Cardiac muscle cell (in vitro differentiated cells and primary cell): ENCODE measurements around the gene ASB18. TPM values are rescaled to one million over a fixed set of nuclear protein-coding genes. Genes with fewer than 3 reads are reported as not detected.

Source experiments
- DNase-seq, 2 donors: peaks; one replicate each; pipeline versions ENCODE4 v3.0.0 to v3.0.0-alpha.2; 2010 to 2017; ENCODE audit warnings: low read depth in 1 of 2, low spot score in 1 of 2
- H3K27ac ChIP-seq: fragments of 200-600 bp; sonication (generic); 2 replicates; pipeline ENCODE4 v1.5.1; 2016
- H3K27me3 ChIP-seq: fragments of 200-600 bp; sonication (generic); 2 replicates; pipeline ENCODE4 v1.6.0; 2016; ENCODE audit warnings: control low read depth
- H3K36me3 ChIP-seq: fragments of 200-600 bp; sonication (generic); 2 replicates; pipeline ENCODE4 v1.5.1; 2016; ENCODE audit warnings: control low read depth
- H3K4me1 ChIP-seq: fragments of 200-600 bp; sonication (generic); 2 replicates; pipeline ENCODE4 v1.8.1; 2017; ENCODE audit warnings: low read depth, mild to moderate bottlenecking, mixed run types
- H3K4me3 ChIP-seq: fragments of 200-600 bp; sonication (generic); 2 replicates; pipeline ENCODE4 v1.5.1; 2016; ENCODE audit warnings: mild to moderate bottlenecking
- H3K9me3 ChIP-seq: fragments of 200-600 bp; sonication (generic); 2 replicates; pipeline ENCODE4 v1.5.1; 2017; ENCODE audit warnings: low read depth, mild to moderate bottlenecking, control low read depth
- CTCF ChIP-seq: IDR thresholded peaks from 2 replicates; pipeline ENCODE4 v1.5.1; 2012; ENCODE audit warnings: low read depth, mild to moderate bottlenecking, low read length
- polyA plus RNA-seq: library from polyadenylated mRNA; unstranded; fragments of >200 nt; fragmentation: Nextera tagmentation; extraction: Ambion mirVana; gene quantifications from 2 replicates; pipeline ENCODE4 v1.2.1, GENCODE V29; 2016
- total RNA-seq: library from RNA; depleted of rRNA; stranded (reverse); fragments of >200 nt; gene quantifications from 2 replicates; pipeline ENCODE4 v1.2.3, GENCODE V29; 2016

The ASB18 gene
- total and polyA plus RNA-seq, 2 experiments from 2014 or later: 0.70 TPM; not detected in 1

DNA sequence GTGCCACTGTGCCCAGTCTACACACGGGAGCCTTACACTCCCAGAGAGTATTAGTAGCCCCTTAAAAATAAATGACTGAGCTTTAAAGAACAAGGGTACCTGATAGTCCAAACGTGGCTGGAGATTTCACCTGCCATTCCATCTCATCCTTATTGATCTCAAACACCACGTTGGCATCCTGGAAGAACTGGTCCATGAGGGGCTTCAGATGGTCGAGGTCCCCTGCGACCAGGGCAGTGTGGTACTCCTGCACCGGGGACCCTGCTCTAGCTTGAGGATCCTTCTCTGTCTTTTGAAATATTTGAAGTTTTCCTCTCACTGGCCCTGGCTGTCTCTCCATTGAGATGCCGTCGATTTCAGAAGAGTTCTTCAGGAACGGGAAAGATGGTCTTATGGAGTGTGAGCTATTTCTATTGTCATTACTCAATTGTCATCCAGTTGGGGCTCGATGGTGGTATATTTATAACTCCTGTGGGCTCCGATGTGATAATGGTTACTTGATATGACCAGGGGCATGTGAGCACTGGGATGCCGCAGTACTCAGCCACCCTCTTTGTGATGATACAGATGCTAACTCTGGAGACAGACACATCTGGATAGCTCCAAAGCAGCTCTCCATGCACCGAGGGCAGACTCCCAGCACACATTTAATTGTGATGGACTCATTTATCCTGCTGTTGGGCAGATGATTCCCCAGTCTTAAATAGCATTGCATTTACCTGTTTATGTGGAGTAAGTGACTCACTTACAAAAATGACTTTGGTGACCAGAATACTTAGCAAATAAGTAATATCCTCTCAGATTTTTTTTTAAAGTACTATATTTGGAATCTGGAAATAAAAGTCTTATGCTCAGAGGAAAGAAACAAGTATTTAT is 22.8 kb downstream of the ASB18 start:
- no peak for DNase-seq
- no peak for TF ChIP-seq CTCF
- Histone ChIP-seq H3K27ac (no peak overlapping the region), H3K4me1 (peaks cover 1% of the 10 kb centered on the region), H3K27me3 (peaks cover 59% of the 10 kb centered on the region), H3K9me3 (no peaks in the 10 kb centered on the region), H3K36me3 (no peaks in the 10 kb centered on the region), H3K4me3 (no peak overlapping the region)

GRCh38 chr2:236240228-236240990 is 23.8 kb downstream of the ASB18 start:
- no peak for TF ChIP-seq CTCF
- no peak for DNase-seq

DNA sequence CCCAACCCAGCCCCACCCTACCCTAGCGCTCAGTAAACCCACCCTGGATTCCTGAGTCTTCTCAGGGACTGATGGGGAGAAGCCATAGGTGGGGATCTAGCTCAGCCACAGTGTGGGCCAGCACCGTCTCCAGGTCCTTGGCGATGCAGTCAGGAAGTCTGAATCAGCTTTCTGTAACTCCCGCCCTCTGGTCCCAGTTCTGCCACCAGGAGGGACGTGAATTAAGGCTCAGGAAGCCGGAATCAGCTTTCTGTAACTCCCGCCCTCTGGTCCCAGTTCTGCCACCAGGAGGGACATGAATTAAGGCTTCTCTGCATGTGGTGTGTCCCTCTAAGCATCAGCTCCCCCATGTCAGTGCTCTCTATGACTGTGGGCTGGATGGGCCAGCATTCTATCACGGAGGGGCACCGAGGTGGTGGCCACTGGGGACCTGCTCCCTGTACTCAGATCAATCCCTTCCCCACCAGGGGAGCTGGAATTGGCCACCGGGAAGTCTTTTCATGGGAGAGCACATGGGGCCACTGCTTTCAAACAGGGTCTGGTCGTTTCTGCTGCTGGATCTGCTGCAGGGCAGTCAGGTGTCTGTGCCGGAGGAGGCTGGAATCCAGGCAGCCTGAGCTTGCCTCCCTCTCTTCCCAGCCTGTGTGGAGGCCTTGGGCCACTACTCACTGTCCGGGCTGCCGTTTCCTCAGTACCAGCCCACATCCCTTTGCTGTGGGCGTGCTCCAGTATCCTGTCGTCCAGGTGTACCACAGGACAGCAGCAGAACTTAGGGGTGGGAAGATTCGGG is 24.7 kb downstream of the ASB18 start:
- no peaks in the 10 kb centered on the region for H3K4me1 ChIP-seq
- H3K27me3 ChIP-seq: peaks cover 78% of the 10 kb centered on the region
- no peak overlapping the region for H3K27ac ChIP-seq
- DNase-seq: no peak
- no peaks in the 10 kb centered on the region for H3K9me3 ChIP-seq
- no peak for TF ChIP-seq CTCF
- H3K4me3 ChIP-seq: no peak overlapping the region
- H3K36me3 ChIP-seq: no peaks in the 10 kb centered on the region

More at GRCh38 chr2:236240228-236240990, 23.8 kb downstream of the ASB18 start:
- Histone ChIP-seq H3K27ac (no peak overlapping the region), H3K4me3 (no peak overlapping the region), H3K36me3 (no peaks in the 10 kb centered on the region), H3K27me3 (peaks cover 69% of the 10 kb centered on the region), H3K9me3 (no peaks in the 10 kb centered on the region), H3K4me1 (no peaks in the 10 kb centered on the region)

- Histone ChIP-seq H3K9me3 (no peaks in the 10 kb centered on the region), H3K4me1 (no peaks in the 10 kb centered on the region), H3K36me3 (no peaks in the 10 kb centered on the region), H3K4me3 (no peak overlapping the region), H3K27me3 (peaks cover 86% of the 10 kb centered on the region), H3K27ac (no peak overlapping the region)
- no peak for DNase-seq
- no peak for TF ChIP-seq CTCF
Measured at GRCh38 chr2:236238751-236239150, 25.5 kb downstream of the ASB18 start.

GRCh38 chr2:236237468-236238190 is 26.6 kb downstream of the ASB18 start:
- Histone ChIP-seq H3K27ac (no peak overlapping the region), H3K4me3 (peak overlapping the region; percentile 9), H3K4me1 (no peaks in the 10 kb centered on the region), H3K36me3 (no peaks in the 10 kb centered on the region), H3K9me3 (no peaks in the 10 kb centered on the region), H3K27me3 (peaks cover 92% of the 10 kb centered on the region)
- TF ChIP-seq CTCF: no peak
- peak in 1 of 2 donors; percentile 41 for DNase-seq
